K562 (cell line): Measurements from ENCODE around the gene RHBDF2. TPM values are rescaled to one million over a fixed set of nuclear protein-coding genes. Genes with fewer than 3 reads are reported as not detected.

Experiments
- ARID1B ChIP-seq: fragments of 450-650 bp; IDR thresholded peaks from 2 replicates; pipeline ENCODE4 v1.6.1; 2016; ENCODE audit warnings: antibody characterized with exemption, mild to moderate bottlenecking, inconsistent platforms
- EHMT2 ChIP-seq: fragments of 450-650 bp; IDR thresholded peaks from 2 replicates; pipeline ENCODE4 v1.6.1; 2018; ENCODE audit warnings: antibody characterized with exemption
- HMG20B ChIP-seq: fragments of 250-450 bp; sonication (Bioruptor Pico); IDR thresholded peaks from 2 replicates; pipeline ENCODE4 v1.5.0; 2021; ENCODE audit warnings: mild to moderate bottlenecking
- MLLT1 ChIP-seq, 2 experiments: fragments of 450-650 bp; IDR thresholded peaks; 2 replicates each; pipeline ENCODE4 v1.6.1; 2016
- MYNN ChIP-seq, 2 experiments: sonication (generic); formaldehyde crosslinking in 1 of 2; IDR thresholded peaks; 2 replicates each; pipeline versions ENCODE4 v1.5.0 to v1.6.1; 2016 to 2020; ENCODE audit warnings: antibody characterized with exemption in 1 of 2, missing genetic modification reagents in 1 of 2
- NR2C1 ChIP-seq, 2 experiments: fragments of 450-650 bp; IDR thresholded peaks; 2 replicates each; pipeline ENCODE4 v1.6.1; 2017; ENCODE audit warnings: mild to moderate bottlenecking in 2 of 2, antibody characterized with exemption in 1 of 2, inconsistent platforms in 1 of 2, missing compliant biosample characterization in 1 of 2, missing genetic modification characterization in 1 of 2
- TEAD4 ChIP-seq, 2 experiments: sonication (generic) in 1 of 2; formaldehyde crosslinking in 1 of 2; IDR thresholded peaks; 2 replicates each; pipeline versions ENCODE4 v1.6.1 to v1.8.0; 2012 to 2022; ENCODE audit warnings: borderline replicate concordance in 1 of 2, inconsistent platforms in 1 of 2, low read length in 1 of 2, mild to moderate bottlenecking in 1 of 2, missing genetic modification reagents in 1 of 2
- TFAP4 ChIP-seq: sonication (generic); formaldehyde crosslinking; IDR thresholded peaks from 2 replicates; pipeline ENCODE4 v1.8.0; 2022; ENCODE audit warnings: missing genetic modification reagents, mild to moderate bottlenecking, moderate library complexity, borderline replicate concordance
- ZNF75A ChIP-seq: fragments of 450-650 bp; formaldehyde crosslinking; IDR thresholded peaks from 2 replicates; pipeline ENCODE4 v1.4.0; 2020; ENCODE audit warnings: mild to moderate bottlenecking
- polyA plus RNA-seq, 8 experiments: library from polyadenylated mRNA; depleted of rRNA in 4 of 8; stranded (reverse) in 5 of 8; unstranded in 3 of 8; fragments of >200 nt; fragmentation: Nextera tagmentation in 2 of 8; fragmentation: Illumina TruSeq in 1 of 8; extraction: Ambion mirVana in 2 of 8; extraction: Trizol in 1 of 8; gene quantifications; 2 replicates each; pipeline versions ENCODE4 v1.2.1 to v1.2.3, GENCODE V29; 2011 to 2014; ENCODE audit warnings: inconsistent platforms in 1 of 8, missing spikeins in 1 of 8
- total RNA-seq, 7 experiments: library from RNA; depleted of rRNA in 6 of 7; stranded (reverse); fragments of >200 nt in 6 of 7; fragmentation: Illumina TruSeq in 2 of 7; extraction: Trizol in 2 of 7; gene quantifications; 2 replicates each; pipeline versions ENCODE4 v1.2.1 to v1.2.3, GENCODE V29; 2011 to 2021; ENCODE audit warnings: low replicate concordance in 1 of 7
- TF ChIP-seq, protein P1 (sequence below): fragments of 450-650 bp; IDR thresholded peaks from 2 replicates; pipeline ENCODE4 v1.6.1; 2016; ENCODE audit warnings: low read depth
- TF ChIP-seq, protein P2 (sequence below): IDR thresholded peaks from 2 replicates; pipeline ENCODE4 v1.6.1; 2014; ENCODE audit warnings: antibody characterized with exemption

RHBDF2 gene
- total and polyA plus RNA-seq, 9 of the 15 experiments (the other 6 are each of a cell fraction or from before 2014, with no cell fraction given), result 0.04 to 2.8 (median 1.1) TPM

DNA sequence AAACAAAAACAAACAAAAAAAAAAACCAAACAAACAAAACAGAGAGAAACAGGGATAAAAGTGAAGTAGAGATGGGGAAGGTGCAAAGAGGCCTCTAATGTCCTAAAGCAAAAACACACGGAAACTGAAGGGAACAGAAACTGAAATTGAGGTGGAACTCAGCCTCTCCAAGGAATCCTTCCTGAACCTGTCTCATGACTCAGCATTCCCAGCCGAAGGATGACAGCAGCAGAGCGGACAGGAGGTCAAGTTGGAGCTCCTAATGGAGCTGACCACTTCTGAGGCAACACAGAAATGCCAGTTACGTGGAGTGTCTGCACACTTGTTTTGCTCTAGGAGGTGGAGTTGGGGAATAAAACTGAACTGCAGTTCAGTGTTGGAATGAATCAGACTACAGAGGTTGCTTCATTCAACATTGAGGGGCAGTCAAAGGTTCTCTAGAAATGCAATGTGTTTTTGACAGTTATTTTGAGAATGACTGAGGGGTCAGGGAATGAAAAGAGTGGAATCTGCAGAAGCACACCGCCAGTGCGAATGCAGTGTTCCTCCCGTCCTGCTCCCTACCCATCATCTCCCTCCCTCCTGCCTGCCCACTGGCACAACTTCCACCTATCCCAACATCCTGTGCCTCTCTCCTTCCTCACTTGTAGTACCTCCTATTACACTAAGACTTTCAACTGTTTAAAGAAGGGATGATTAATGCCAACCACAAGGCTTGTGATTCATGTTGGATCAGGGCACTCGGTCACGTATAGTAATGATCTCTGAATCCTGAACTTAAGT lies 54.6 kb downstream of the RHBDF2 start (continued):
- TF ChIP-seq, protein P1, sequence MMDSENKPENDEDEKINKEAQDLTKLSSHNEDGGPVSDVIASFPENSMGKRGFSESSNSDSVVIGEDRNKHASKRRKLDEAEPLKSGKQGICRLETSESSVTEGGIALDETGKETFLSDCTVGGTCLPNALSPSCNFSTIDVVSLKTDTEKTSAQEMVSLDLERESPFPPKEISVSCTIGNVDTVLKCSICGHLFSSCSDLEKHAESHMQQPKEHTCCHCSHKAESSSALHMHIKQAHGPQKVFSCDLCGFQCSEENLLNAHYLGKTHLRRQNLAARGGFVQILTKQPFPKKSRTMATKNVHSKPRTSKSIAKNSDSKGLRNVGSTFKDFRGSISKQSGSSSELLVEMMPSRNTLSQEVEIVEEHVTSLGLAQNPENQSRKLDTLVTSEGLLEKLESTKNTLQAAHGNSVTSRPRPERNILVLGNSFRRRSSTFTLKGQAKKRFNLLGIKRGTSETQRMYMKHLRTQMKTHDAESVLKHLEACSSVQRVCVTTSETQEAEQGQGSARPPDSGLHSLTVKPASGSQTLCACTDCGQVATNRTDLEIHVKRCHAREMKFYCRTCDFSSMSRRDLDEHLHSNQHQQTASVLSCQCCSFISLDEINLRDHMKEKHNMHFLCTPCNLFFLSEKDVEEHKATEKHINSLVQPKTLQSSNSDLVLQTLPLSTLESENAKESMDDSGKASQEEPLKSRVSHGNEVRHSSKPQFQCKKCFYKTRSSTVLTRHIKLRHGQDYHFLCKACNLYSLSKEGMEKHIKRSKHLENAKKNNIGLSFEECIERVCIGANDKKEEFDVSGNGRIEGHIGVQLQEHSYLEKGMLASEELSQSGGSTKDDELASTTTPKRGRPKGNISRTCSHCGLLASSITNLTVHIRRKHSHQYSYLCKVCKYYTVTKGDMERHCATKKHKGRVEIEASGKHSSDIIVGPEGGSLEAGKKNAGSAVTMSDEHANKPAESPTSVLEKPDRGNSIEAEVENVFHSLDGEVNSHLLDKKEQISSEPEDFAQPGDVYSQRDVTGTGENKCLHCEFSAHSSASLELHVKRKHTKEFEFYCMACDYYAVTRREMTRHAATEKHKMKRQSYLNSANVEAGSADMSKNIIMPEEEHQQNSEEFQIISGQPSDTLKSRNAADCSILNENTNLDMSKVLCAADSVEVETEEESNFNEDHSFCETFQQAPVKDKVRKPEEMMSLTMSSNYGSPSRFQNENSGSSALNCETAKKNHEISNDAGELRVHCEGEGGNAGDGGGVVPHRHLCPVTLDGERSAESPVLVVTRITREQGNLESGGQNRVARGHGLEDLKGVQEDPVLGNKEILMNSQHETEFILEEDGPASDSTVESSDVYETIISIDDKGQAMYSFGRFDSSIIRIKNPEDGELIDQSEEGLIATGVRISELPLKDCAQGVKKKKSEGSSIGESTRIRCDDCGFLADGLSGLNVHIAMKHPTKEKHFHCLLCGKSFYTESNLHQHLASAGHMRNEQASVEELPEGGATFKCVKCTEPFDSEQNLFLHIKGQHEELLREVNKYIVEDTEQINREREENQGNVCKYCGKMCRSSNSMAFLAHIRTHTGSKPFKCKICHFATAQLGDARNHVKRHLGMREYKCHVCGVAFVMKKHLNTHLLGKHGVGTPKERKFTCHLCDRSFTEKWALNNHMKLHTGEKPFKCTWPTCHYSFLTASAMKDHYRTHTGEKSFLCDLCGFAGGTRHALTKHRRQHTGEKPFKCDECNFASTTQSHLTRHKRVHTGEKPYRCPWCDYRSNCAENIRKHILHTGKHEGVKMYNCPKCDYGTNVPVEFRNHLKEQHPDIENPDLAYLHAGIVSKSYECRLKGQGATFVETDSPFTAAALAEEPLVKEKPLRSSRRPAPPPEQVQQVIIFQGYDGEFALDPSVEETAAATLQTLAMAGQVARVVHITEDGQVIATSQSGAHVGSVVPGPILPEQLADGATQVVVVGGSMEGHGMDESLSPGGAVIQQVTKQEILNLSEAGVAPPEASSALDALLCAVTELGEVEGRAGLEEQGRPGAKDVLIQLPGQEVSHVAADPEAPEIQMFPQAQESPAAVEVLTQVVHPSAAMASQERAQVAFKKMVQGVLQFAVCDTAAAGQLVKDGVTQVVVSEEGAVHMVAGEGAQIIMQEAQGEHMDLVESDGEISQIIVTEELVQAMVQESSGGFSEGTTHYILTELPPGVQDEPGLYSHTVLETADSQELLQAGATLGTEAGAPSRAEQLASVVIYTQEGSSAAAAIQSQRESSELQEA, result no peak
- TF ChIP-seq, protein P2, sequence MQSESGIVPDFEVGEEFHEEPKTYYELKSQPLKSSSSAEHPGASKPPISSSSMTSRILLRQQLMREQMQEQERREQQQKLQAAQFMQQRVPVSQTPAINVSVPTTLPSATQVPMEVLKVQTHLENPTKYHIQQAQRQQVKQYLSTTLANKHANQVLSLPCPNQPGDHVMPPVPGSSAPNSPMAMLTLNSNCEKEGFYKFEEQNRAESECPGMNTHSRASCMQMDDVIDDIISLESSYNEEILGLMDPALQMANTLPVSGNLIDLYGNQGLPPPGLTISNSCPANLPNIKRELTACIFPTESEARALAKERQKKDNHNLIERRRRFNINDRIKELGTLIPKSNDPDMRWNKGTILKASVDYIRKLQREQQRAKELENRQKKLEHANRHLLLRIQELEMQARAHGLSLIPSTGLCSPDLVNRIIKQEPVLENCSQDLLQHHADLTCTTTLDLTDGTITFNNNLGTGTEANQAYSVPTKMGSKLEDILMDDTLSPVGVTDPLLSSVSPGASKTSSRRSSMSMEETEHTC, result no peak
- TF ChIP-seq TFAP4 (CRISPR knock-in tag) (0 out of 2 replicates have a peak, but pooled peaks have one; percentile 10), ZNF75A (CRISPR knock-in tag) (no peak), MYNN (IDR thresholded peaks at IDR 0.05) (no peak), MYNN (CRISPR knock-in tag; IDR thresholded peaks at IDR 0.05) (no peak), EHMT2 (no peak; the same call in 1 of the 2 replicates), TEAD4 (IDR thresholded peaks at IDR 0.05; ENCODE audit: low read length) (peak; percentile 36; the same call in 1 of the 2 replicates), TEAD4 (CRISPR knock-in tag; IDR thresholded peaks at IDR 0.05; ENCODE audit: borderline replicate concordance) (no peak), NR2C1 (IDR thresholded peaks at IDR 0.05) (peak; percentile 41; the same call in 1 of the 2 replicates), NR2C1 (tag; IDR thresholded peaks at IDR 0.05) (no peak), MLLT1 (IDR thresholded peaks at IDR 0.05) (no peak), HMG20B (CRISPR knock-in tag) (no peak), ARID1B (peak; percentile 61)
